Thoracic aorta (tissue), 2 donors: ENCODE results near the gene EXOC6B. TPM values are rescaled to one million over a fixed set of nuclear protein-coding genes. Genes with fewer than 3 reads are reported as not detected.

Experiments
- ATAC-seq: fragments of 150-250 bp; one replicate; pipeline ENCODE4 v1.8.0; 2017; ENCODE audit warnings: low read depth; ENCODE audit not compliant: insufficient number of reproducible peaks, low FRiP score
- DNase-seq: peaks from one replicate; pipeline ENCODE4 v3.0.0-alpha.2; 2020; ENCODE audit warnings: low spot score
- H3K27ac ChIP-seq, 2 donors: fragments of 200-600 bp; sonication (generic); 1 replicate in 1 of 2; 2 replicates in 1 of 2; pipeline ENCODE4 v1.5.1; 2016; ENCODE audit warnings: mild to moderate bottlenecking in 2 of 2, moderate library complexity in 2 of 2
- H3K27me3 ChIP-seq: fragments of 200-600 bp; sonication (generic); replicated peaks from 2 replicates; pipeline ENCODE4 v1.6.0; 2016; ENCODE audit warnings: mild to moderate bottlenecking; ENCODE audit not compliant: insufficient read depth
- H3K36me3 ChIP-seq: fragments of 200-600 bp; sonication (generic); one replicate; pipeline ENCODE4 v1.5.1; 2016
- H3K4me1 ChIP-seq, 2 donors: fragments of 200-600 bp; sonication (generic); 1 replicate in 1 of 2; 2 replicates in 1 of 2; pipeline versions ENCODE4 v1.5.1 to v1.6.0; 2016; ENCODE audit warnings: low read depth in 2 of 2, mild to moderate bottlenecking in 1 of 2; ENCODE audit not compliant: control insufficient read depth in 1 of 2
- H3K4me3 ChIP-seq: fragments of 200-600 bp; sonication (generic); 2 replicates; pipeline ENCODE4 v1.5.1; 2016; ENCODE audit warnings: mild to moderate bottlenecking
- H3K9me3 ChIP-seq: fragments of 200-600 bp; sonication (generic); 2 replicates; pipeline ENCODE4 v1.5.1; 2016
- total RNA-seq, 2 donors: library from RNA; depleted of rRNA; stranded (reverse); fragments of >200 nt; gene quantifications; one replicate each; pipeline versions ENCODE4 v1.1.0 to v1.2.3, GENCODE V29; 2016
- TF ChIP-seq, protein P1 (sequence below): fragments of 200-600 bp; sonication (generic); IDR thresholded peaks from one replicate; pipeline ENCODE4 v1.5.1; 2019; ENCODE audit warnings: antibody characterized with exemption

EXOC6B gene
- total RNA-seq, 2 donors from 2014 or later = 29.6 to 44.5 TPM

DNA sequence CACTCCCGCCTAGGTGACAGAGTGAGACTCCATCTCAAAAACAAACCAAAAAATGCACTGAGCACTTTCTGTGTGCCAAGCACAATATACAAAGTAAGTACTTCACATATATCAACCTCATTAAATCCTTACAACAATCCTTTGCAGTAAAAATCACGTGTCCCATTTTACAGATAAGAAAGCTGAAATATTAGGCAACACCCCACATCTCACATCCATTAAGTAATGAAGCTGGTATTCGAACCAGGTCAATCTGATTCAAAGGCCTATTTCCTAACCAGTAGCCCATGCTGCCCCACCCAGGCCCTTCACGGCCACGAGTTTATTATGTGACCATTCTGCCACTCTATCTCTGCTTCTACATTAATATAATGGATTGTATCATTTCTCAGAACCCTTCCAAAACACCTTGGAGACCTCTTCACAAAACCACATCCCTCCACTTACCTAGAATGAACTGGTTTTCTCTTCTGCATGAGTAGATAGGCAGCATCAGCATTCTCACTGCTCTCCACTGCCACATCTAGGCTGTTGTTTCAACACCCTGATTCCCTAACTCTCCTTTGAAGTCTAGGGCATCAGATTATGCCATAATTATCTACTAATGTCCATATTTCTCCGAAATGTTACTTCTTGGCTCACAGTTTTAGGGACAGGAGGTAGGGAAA lies 3.1 kb upstream of the EXOC6B start:
- H3K27me3 ChIP-seq = no peaks in the 10 kb centered on the region
- no peak overlapping the region for H3K27ac ChIP-seq
- no peak for DNase-seq
- H3K36me3 ChIP-seq = no peaks in the 10 kb centered on the region
- TF ChIP-seq, protein P1, sequence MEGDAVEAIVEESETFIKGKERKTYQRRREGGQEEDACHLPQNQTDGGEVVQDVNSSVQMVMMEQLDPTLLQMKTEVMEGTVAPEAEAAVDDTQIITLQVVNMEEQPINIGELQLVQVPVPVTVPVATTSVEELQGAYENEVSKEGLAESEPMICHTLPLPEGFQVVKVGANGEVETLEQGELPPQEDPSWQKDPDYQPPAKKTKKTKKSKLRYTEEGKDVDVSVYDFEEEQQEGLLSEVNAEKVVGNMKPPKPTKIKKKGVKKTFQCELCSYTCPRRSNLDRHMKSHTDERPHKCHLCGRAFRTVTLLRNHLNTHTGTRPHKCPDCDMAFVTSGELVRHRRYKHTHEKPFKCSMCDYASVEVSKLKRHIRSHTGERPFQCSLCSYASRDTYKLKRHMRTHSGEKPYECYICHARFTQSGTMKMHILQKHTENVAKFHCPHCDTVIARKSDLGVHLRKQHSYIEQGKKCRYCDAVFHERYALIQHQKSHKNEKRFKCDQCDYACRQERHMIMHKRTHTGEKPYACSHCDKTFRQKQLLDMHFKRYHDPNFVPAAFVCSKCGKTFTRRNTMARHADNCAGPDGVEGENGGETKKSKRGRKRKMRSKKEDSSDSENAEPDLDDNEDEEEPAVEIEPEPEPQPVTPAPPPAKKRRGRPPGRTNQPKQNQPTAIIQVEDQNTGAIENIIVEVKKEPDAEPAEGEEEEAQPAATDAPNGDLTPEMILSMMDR = no peak
- ATAC-seq = no peak
- no peaks in the 10 kb centered on the region for H3K9me3 ChIP-seq
- no peak overlapping the region for H3K4me3 ChIP-seq
- peaks cover 9 to 16% of the 10 kb centered on the region in 2 donors for H3K4me1 ChIP-seq

DNA sequence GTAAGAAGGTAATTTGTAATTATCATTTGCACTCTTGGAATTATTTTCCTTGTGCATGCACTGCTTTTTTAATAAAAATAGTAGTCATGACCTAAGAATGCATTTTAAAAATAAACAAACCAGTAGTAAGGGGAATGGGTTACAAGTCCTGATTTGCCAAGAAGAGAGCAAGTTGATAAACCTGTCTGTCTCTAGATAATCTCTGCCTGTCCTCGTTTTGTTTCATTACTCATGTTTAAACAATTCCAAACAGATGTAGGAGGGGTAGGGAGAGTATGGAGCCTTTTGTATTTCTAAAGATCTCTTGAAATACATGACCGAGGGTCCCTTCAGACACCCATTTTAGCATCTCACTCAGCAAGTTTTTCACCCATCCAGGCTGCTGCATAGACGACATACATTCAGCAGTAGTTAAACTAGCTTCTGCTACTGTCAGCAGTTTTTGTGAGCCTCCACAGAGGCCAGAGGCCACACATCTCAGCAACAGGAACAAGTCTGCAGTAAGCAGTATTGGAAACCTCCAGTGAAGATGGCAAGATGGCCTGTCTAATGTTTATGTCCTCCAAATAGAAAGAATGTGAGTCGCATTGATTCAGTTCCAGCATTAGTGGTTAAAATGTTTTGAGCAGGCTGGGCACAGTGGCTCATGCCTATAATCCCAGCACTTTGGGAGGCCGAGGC lies 2.3 kb upstream of the EXOC6B start:
- DNase-seq (no peak), ATAC-seq (no peak)
- Histone ChIP-seq H3K9me3 (no peaks in the 10 kb centered on the region), H3K36me3 (no peaks in the 10 kb centered on the region), H3K4me3 (no peak overlapping the region), H3K27ac (no peak overlapping the region), H3K4me1 (peaks cover 16 to 23% of the 10 kb centered on the region in 2 donors), H3K27me3 (no peaks in the 10 kb centered on the region)
- TF ChIP-seq, protein P1 = no peak

GRCh38 chr2:72827487-72827886 lies 1.7 kb upstream of the EXOC6B start:
- ATAC-seq (no peak), DNase-seq (no peak)
- Histone ChIP-seq H3K4me1 (peaks cover 16 to 23% of the 10 kb centered on the region in 2 donors), H3K27me3 (no peaks in the 10 kb centered on the region), H3K9me3 (no peaks in the 10 kb centered on the region), H3K4me3 (no peak overlapping the region), H3K36me3 (no peaks in the 10 kb centered on the region), H3K27ac (no peak overlapping the region)
- TF ChIP-seq, protein P1 = no peak

DNA sequence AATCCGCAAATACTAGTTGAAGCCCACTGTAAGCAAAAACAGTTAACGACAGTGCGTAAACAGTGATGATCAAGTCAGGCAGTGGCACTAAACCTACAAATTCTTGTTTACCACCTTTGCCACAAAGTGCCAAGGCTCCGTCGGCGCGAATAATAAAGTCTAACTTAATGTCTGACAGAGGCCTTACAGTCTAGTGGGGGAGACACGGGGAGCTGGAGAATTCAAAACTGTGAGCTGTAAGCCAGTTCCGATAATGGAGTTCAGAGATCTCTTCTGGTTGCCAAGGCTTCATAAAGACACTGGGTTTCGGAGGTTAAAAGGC lies 284 bp upstream of the EXOC6B start:
- no peaks in the 10 kb centered on the region for H3K36me3 ChIP-seq
- H3K27me3 ChIP-seq = no peaks in the 10 kb centered on the region
- DNase-seq (no peak), ATAC-seq (no peak)
- H3K9me3 ChIP-seq = no peaks in the 10 kb centered on the region
- peak overlapping the region in 1 of 2 donors; percentile 62 for H3K27ac ChIP-seq
- peaks cover 18 to 23% of the 10 kb centered on the region in 2 donors for H3K4me1 ChIP-seq
- TF ChIP-seq, protein P1 = no peak
- peak overlapping the region; percentile 91 for H3K4me3 ChIP-seq

DNA sequence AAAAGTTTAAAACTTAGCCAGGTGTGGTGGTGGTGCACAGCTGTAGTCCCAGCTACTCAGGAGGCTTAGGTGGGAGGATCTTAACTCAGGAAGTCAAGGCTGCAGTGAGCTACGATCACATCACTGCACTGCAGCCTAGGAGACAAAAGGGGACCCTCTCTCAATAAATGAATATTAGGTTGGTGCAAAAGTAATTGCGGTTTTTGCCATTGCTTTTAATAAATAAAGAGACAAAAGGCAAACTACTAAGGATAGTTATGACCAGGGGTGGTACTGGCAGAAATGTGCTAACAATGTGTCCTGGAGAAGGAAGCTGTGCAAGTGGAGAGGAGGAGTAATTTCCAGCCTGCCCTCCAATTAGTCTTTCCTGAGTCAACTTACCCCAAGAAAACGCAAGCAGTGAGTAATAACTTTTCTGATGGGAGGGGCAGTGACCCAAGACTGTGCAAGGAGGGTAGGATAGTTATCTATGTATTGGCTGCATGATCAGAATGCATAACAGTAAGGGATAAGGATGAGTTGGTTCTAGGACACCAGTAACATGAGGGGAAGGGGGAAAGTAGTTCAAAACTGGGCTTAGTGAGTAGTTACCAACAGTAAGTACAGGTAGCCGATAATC lies 1.5 kb downstream of the EXOC6B start:
- no peak for DNase-seq
- ATAC-seq = no peak
- TF ChIP-seq, protein P1 = no peak
- H3K4me1 ChIP-seq = peaks cover 18 to 28% of the 10 kb centered on the region in 2 donors
- no peaks in the 10 kb centered on the region for H3K27me3 ChIP-seq
- H3K27ac ChIP-seq = no peak overlapping the region
- H3K36me3 ChIP-seq = no peaks in the 10 kb centered on the region
- H3K9me3 ChIP-seq = no peaks in the 10 kb centered on the region
- H3K4me3 ChIP-seq = peak overlapping the region; percentile 91
